Measurements from ENCODE around the gene ALDH1A2.

ALDH1A2 gene

GRCh38 chr15:57915827-57916531, 149.5 kb downstream of the ALDH1A2 start:
- Histone ChIP-seq H3K27ac (ENCODE audit: low read length) (no peak overlapping the region), H3K4me1 (ENCODE audit: control insufficient read depth in 1 of 2, insufficient read depth in 2 of 2, low read length in 2 of 2) (peaks cover 0 to 4% of the 10 kb centered on the region in 2 donors), H3K9me3 (ENCODE audit: control insufficient read depth in 1 of 2, low read length in 2 of 2) (no peaks in the 10 kb centered on the region), H3K27me3 (ENCODE audit: low read depth, low read length) (no peaks in the 10 kb centered on the region), H3K4me3 (ENCODE audit: low read depth in 1 of 2, low read length in 2 of 2) (no peak overlapping the region), H3K36me3 (ENCODE audit: control insufficient read depth in 1 of 2, insufficient read depth in 2 of 2, low read length in 2 of 2) (no peaks in the 10 kb centered on the region)

GRCh38 chr15:57914350-57915055, 151.0 kb downstream of the ALDH1A2 start:
- Histone ChIP-seq H3K4me3 (ENCODE audit: low read depth in 1 of 2, low read length in 2 of 2) (no peak overlapping the region), H3K27me3 (ENCODE audit: low read depth, low read length) (no peaks in the 10 kb centered on the region), H3K27ac (ENCODE audit: low read length) (no peak overlapping the region), H3K4me1 (ENCODE audit: control insufficient read depth in 1 of 2, insufficient read depth in 2 of 2, low read length in 2 of 2) (no peaks in the 10 kb centered on the region), H3K36me3 (ENCODE audit: control insufficient read depth in 1 of 2, insufficient read depth in 2 of 2, low read length in 2 of 2) (no peaks in the 10 kb centered on the region), H3K9me3 (ENCODE audit: control insufficient read depth in 1 of 2, low read length in 2 of 2) (no peaks in the 10 kb centered on the region)

- no peaks in the 10 kb centered on the region for H3K4me1 ChIP-seq (ENCODE audit: control insufficient read depth in 1 of 2, insufficient read depth in 2 of 2, low read length in 2 of 2)
- no peaks in the 10 kb centered on the region for H3K36me3 ChIP-seq (ENCODE audit: control insufficient read depth in 1 of 2, insufficient read depth in 2 of 2, low read length in 2 of 2)
- no peaks in the 10 kb centered on the region for H3K27me3 ChIP-seq (ENCODE audit: low read depth, low read length)
- no peaks in the 10 kb centered on the region for H3K9me3 ChIP-seq (ENCODE audit: control insufficient read depth in 1 of 2, low read length in 2 of 2)
- no peak overlapping the region for H3K27ac ChIP-seq (ENCODE audit: low read length)
- no peak overlapping the region for H3K4me3 ChIP-seq (ENCODE audit: low read depth in 1 of 2, low read length in 2 of 2)
Observed at GRCh38 chr15:57911247-57911646, 154.3 kb downstream of the ALDH1A2 start.

- no peaks in the 10 kb centered on the region for H3K36me3 ChIP-seq (ENCODE audit: control insufficient read depth in 1 of 2, insufficient read depth in 2 of 2, low read length in 2 of 2)
- no peaks in the 10 kb centered on the region for H3K4me1 ChIP-seq (ENCODE audit: control insufficient read depth in 1 of 2, insufficient read depth in 2 of 2, low read length in 2 of 2)
- H3K27me3 ChIP-seq (ENCODE audit: low read depth, low read length), result no peaks in the 10 kb centered on the region
- no peak overlapping the region for H3K27ac ChIP-seq (ENCODE audit: low read length)
- no peaks in the 10 kb centered on the region for H3K9me3 ChIP-seq (ENCODE audit: control insufficient read depth in 1 of 2, low read length in 2 of 2)
- no peak overlapping the region for H3K4me3 ChIP-seq (ENCODE audit: low read depth in 1 of 2, low read length in 2 of 2)
Observed at GRCh38 chr15:57910672-57911071, 154.8 kb downstream of the ALDH1A2 start.

GRCh38 chr15:57909388-57909787, 156.1 kb downstream of the ALDH1A2 start:
- Histone ChIP-seq H3K4me3 (ENCODE audit: low read depth in 1 of 2, low read length in 2 of 2) (no peak overlapping the region), H3K27me3 (ENCODE audit: low read depth, low read length) (no peaks in the 10 kb centered on the region), H3K36me3 (ENCODE audit: control insufficient read depth in 1 of 2, insufficient read depth in 2 of 2, low read length in 2 of 2) (no peaks in the 10 kb centered on the region), H3K27ac (ENCODE audit: low read length) (no peak overlapping the region), H3K4me1 (ENCODE audit: control insufficient read depth in 1 of 2, insufficient read depth in 2 of 2, low read length in 2 of 2) (no peaks in the 10 kb centered on the region), H3K9me3 (ENCODE audit: control insufficient read depth in 1 of 2, low read length in 2 of 2) (no peaks in the 10 kb centered on the region)

GRCh38 chr15:57903626-57904025, 161.9 kb downstream of the ALDH1A2 start:
- H3K4me3 ChIP-seq (ENCODE audit: low read depth in 1 of 2, low read length in 2 of 2), result no peak overlapping the region
- H3K4me1 ChIP-seq (ENCODE audit: control insufficient read depth in 1 of 2, insufficient read depth in 2 of 2, low read length in 2 of 2), result no peaks in the 10 kb centered on the region
- no peaks in the 10 kb centered on the region for H3K36me3 ChIP-seq (ENCODE audit: control insufficient read depth in 1 of 2, insufficient read depth in 2 of 2, low read length in 2 of 2)
- no peaks in the 10 kb centered on the region for H3K9me3 ChIP-seq (ENCODE audit: control insufficient read depth in 1 of 2, low read length in 2 of 2)
- H3K27me3 ChIP-seq (ENCODE audit: low read depth, low read length), result no peaks in the 10 kb centered on the region
- no peak overlapping the region for H3K27ac ChIP-seq (ENCODE audit: low read length)
